ENCODE data around the gene PTPRO. TPM values are rescaled to one million over a fixed set of nuclear protein-coding genes. Genes with fewer than 3 reads are reported as not detected.
A peak's percentile ranks its signal among the peaks of the same experiment; 100 is the strongest.

Gene PTPRO
- total RNA-seq, 6 experiments from 2014 or later, result 0.43 to 2.7 (median 1.1) TPM

GRCh38 chr12:15472036-15472435 lies 149.7 kb downstream of the PTPRO start:
- H3K36me3 ChIP-seq, result no peaks in the 10 kb centered on the region
- intact Hi-C loops (cut with DNase I), result no loop called here
- no peaks in the 10 kb centered on the region for H3K27me3 ChIP-seq
- no peak overlapping the region for H3K27ac ChIP-seq
- ATAC-seq (peak in 2 of 4 donors; percentile 23 to 55), DNase-seq (no peak)
- H3K4me3 ChIP-seq, result no peak overlapping the region
- no peak for TF ChIP-seq POLR2A (IDR thresholded peaks at IDR 0.05)
- TF ChIP-seq CTCF (IDR thresholded peaks at IDR 0.05), result no peak
- 33% methylated on average over 2 of the region's 2 CpGs for WGBS (ENCODE audit: insufficient coverage, low coverage, low lambda C conversion rate, missing lambda C conversion rate)
- no peaks in the 10 kb centered on the region for H3K9me3 ChIP-seq
- no peaks in the 10 kb centered on the region for H3K4me1 ChIP-seq

- no peak overlapping the region for H3K27ac ChIP-seq
- DNase-seq, result no peak
- H3K27me3 ChIP-seq, result no peaks in the 10 kb centered on the region
- intact Hi-C loops (cut with DNase I), result no loop called here
- H3K36me3 ChIP-seq, result no peaks in the 10 kb centered on the region
- no peak for ATAC-seq
- H3K9me3 ChIP-seq, result no peaks in the 10 kb centered on the region
- no peak overlapping the region for H3K4me3 ChIP-seq
- WGBS (ENCODE audit: insufficient coverage, low coverage, low lambda C conversion rate, missing lambda C conversion rate), result 55% methylated on average over 6 of the region's 6 CpGs
- H3K4me1 ChIP-seq, result no peaks in the 10 kb centered on the region
- TF ChIP-seq CTCF (IDR thresholded peaks at IDR 0.05) (no peak), POLR2A (IDR thresholded peaks at IDR 0.05) (no peak)
Measured at GRCh38 chr12:15474766-15475165, 152.5 kb downstream of the PTPRO start.

GRCh38 chr12:15477761-15478160 lies 155.5 kb downstream of the PTPRO start:
- ATAC-seq, result no peak
- intact Hi-C loops (cut with DNase I), result no loop called here
- Histone ChIP-seq H3K9me3 (no peaks in the 10 kb centered on the region), H3K36me3 (no peaks in the 10 kb centered on the region), H3K27me3 (no peaks in the 10 kb centered on the region), H3K27ac (no peak overlapping the region), H3K4me1 (no peaks in the 10 kb centered on the region), H3K4me3 (no peak overlapping the region)
- 75% methylated on average over 1 of the region's 1 CpG for WGBS (ENCODE audit: insufficient coverage, low coverage, low lambda C conversion rate, missing lambda C conversion rate)
- DNase-seq, result no peak
- no peak for TF ChIP-seq POLR2A (IDR thresholded peaks at IDR 0.05)
- no peak for TF ChIP-seq CTCF (IDR thresholded peaks at IDR 0.05)

GRCh38 chr12:15481846-15482245 lies 159.5 kb downstream of the PTPRO start:
- Histone ChIP-seq H3K36me3 (no peaks in the 10 kb centered on the region), H3K27ac (no peak overlapping the region), H3K4me1 (no peaks in the 10 kb centered on the region), H3K9me3 (peaks cover 0 to 3% (median 0%) of the 10 kb centered on the region in 4 donors), H3K4me3 (no peak overlapping the region), H3K27me3 (no peaks in the 10 kb centered on the region)
- ATAC-seq (no peak), DNase-seq (no peak)
- intact Hi-C loops (cut with DNase I), result no loop called here
- 30% methylated on average over 2 of the region's 2 CpGs for WGBS (ENCODE audit: insufficient coverage, low coverage, low lambda C conversion rate, missing lambda C conversion rate)
- TF ChIP-seq CTCF (IDR thresholded peaks at IDR 0.05), result no peak
- TF ChIP-seq POLR2A (IDR thresholded peaks at IDR 0.05), result no peak

GRCh38 chr12:15485466-15485865 lies 163.2 kb downstream of the PTPRO start:
- ATAC-seq, result no peak
- no peaks in the 10 kb centered on the region for H3K4me1 ChIP-seq
- no peak overlapping the region for H3K4me3 ChIP-seq
- H3K27me3 ChIP-seq, result no peaks in the 10 kb centered on the region
- H3K27ac ChIP-seq, result no peak overlapping the region
- no peaks in the 10 kb centered on the region for H3K36me3 ChIP-seq
- TF ChIP-seq CTCF (IDR thresholded peaks at IDR 0.05) (no peak), POLR2A (IDR thresholded peaks at IDR 0.05) (no peak)
- WGBS (ENCODE audit: insufficient coverage, low coverage, low lambda C conversion rate, missing lambda C conversion rate), result 80% methylated on average over 3 of the region's 3 CpGs
- no peak for DNase-seq
- intact Hi-C loops (cut with DNase I), result no loop called here
- H3K9me3 ChIP-seq, result peaks cover 0 to 3% (median 0%) of the 10 kb centered on the region in 4 donors
